Hypothalamus (tissue), 51 donors: ENCODE data around the gene TNS1.

Source experiments
- DNase-seq, 51 donors: peaks; one replicate each; lab custom pipeline; 2025; lab: John Stamatoyannopoulos, UW

The TNS1 gene

DNA sequence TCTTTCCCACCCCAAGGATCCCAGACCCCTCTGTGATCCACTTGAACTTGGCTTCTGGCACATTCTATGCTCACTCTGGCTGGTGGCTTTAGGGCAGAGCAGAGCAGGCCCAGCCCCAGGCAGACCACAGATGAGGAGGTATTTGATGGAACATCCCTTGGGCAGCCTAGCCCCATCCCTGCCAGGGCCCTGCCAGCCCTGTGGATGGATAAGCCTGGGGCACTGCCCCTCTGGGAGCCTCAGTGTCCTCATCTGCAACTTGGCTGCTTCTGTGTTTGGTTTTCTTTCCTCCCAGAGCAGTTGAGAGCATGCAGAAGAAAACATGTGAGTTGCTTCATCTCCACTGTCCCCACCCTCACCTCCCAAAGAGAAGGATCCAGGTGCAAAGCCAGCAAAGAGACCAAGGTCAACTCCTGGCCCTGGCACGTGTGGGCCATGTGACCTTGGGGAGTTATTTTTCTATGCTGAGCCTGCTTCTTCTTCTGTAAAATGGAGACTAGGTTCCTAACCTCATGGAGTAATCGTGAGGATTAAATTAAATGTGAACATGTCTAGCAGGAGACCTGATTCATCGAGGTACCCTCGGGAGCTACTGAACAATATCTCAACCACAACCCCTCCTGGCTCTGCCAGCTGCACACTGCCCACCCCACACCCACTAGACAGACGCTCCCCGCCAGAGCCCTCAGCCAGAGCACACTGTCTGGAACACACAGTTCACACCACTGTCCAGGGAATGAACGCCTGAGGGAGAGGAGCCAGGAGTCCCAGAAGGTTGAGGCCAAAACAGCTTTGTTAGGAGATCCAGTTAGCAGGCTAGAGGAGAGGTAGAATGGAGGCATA, 14.6 kb upstream of the TNS1 start:
- DNase-seq, result peak in 7 of 51 donors; percentile 18 to 42 (median 23)

DNA sequence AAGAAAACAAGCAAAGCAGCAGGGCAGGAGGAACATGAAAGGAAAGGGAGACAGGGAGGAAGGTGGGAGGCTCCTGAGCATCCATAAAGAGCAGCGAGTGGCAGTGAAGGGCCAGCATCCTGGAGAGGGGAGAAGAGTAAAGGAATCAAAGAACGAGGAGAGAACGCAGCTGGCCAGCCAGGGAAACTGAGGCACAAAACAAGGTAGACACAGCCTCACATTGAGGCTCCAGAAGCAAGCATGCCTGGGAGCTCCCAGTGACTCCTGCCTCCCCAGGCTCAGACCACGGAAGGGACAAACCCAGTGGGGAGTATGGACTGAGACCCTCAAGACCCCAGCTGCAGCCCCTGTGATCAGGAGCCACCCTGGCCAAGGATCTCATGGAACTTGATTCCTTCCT, 14.0 kb upstream of the TNS1 start:
- DNase-seq, result no peak

DNA sequence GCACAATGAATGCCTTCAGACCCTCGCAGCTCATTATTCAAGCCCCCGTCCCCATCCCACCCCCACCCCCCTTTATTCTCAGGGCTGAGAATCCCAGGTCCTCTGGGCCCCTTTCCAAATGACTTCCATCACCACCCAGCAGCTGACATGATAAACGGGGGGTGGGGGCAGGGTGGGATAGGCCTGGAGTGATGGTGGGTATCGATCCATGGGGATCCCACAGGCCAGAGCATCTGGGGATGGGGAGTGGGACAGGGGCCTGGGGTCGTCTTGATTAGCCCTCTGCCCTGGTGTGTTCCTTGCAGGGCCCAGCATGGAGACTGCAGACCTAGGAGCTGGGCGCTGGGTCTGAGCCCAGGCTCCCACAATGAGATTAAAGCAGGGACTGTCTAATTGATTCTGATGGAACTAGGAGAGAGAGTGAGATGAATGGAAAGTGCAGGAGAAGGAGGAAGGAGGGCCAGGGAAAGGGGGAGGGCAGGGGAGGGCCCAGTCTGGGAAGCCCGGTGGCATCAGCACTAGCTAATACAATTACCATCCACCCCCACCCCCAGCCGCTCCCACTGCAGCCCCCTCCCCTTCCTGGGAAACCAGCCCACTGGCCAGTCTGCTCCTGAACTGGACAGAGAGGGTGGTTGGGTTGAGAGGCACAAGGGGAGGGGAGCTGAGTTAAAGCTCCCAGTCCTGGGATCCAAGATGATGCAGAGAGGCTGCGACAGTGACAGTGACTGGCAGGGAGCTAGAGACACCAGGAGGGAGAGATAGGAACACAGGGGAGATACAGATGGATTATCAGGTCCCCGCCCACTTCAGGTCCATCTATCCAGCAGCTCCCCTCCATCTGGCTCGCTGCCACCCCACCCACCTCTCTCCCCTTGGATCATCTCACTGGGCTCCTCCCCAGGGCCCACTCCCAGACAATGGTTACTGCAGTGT, 13.1 kb upstream of the TNS1 start:
- peak in 26 of 51 donors; percentile 9 to 66 (median 41) for DNase-seq

DNA sequence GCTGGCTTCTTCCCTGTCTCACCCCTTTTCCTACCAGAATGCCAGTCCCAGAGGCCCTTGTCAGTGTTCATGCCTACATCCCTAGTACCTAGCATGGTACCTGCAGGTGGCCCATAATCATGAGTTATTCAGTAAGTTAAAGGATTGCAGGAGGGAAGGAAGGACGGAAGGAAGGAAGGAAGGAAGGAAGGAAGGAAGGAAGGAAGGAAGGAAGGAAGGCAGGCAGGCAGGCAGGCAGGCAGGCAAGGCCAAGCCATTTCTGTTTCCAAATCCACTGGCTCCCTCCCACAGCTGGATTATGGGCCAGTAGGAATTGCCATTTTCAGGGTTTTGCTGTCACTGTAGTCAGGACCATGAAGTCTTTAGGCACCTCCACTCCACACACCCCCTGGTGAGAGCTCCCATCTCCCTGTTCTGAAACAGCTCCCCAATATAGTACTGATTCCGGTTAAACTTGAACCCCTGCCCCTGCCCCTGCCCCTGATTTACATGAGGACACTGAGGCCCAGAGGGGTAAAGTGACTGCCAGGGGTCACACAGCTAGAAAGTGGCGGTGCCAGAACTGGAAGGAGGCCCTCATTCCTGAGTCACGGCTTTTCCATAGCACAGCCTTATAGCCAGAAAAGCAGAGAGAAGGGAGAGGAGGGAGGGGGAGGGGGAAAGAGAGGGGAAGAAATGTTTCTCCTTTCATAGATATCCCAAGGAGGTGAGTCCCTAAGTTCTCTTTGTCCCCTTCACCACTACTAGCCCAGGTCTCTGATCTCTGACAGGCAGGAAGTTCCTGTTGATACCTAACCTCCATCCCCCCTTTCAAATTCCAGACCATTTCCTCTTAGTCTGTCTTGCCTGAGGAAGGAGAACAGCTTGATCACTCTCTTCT, 12.2 kb upstream of the TNS1 start:
- DNase-seq, result no peak

DNA sequence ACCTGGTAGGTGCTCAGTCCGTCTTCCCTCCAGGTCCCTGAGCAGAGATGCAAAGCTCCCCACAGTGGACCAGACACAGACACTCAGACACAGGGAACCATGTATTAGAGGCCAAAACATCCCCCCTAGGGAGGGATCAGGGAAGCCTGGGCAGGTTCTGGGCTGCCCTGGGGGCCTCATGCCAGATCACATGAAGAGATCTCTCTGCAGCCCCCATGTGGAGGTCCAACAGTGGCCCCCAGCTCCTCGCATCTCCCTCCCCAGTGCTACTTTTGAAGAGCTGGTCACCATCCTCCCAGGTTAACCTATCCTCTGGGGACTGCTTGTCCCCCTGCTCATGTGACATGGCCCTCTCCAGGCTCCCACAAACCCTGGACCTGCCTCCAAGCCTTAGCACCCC, 10.5 kb upstream of the TNS1 start:
- no peak for DNase-seq

DNA sequence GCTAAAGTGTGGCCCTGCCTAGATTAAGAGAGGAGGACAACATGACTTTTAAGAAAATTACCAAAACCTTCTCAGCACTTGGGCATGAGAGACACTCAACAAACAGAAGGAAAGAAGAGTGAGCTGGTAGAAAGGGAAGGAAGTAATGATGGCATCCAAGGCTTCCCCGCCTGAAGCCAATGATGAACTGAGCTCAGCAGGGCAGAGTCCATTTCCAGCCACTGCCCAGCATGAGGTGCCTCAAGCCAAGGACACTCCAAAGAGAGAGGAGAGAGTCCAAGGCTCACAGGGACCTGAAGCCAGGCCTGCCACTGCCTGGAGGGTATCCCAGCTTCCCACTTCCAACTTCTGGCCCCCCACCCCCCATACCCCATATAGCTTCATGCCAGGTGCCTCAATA, 9.5 kb upstream of the TNS1 start:
- no peak for DNase-seq

DNA sequence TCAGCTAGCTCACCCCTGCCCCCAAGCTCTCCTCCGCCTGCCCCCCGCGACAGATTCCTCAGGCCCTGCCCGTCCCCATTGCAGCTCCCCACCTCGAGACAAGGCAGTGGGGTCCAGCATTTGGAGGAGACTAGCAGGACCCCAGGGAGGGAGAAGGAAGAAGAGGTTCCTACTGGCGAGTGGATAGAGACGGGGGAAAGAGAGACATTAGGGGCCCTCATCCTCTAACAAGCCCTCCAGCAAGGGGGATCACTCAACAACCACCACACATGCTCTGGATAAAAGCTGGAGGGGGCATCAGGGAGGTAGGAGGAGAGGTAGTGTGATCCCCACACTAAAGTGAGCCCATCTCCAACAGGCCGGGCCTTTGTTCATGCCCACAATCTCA, 8.9 kb upstream of the TNS1 start:
- DNase-seq, result no peak

DNA sequence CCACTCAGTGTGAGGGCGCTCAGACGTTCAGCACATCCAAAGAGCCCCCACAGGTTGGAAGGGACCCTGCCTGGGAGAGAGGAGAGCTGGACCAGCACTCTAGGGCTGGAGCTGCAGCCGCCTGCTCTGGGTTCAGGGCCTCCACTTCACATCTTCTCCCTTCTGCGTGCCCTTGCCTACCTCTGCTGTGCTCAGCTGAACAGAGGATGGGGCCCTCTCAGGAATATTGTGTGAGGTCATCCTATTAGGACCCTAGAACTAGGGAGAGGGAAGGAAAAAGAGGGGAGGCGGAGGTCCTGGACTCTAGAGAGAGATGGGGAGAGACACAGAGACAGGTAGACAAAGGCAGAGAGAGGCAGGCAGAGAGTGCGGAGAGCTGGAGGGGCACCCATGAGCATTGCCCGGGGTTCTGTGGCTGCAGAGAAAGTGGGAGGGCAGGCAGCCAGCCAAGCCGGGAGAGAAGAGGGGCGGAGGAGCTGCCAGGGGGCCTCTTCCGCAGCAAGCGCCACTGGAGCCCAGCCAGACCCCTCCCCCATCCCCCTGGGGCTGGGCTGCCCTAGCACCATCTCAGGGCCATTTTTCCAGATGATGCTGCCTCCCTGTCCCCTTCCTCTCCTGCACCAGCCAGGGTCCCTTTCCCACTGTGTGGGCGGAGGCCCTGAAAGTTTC, 8.3 kb upstream of the TNS1 start:
- peak in 4 of 51 donors; percentile 17 to 25 (median 20) for DNase-seq

DNA sequence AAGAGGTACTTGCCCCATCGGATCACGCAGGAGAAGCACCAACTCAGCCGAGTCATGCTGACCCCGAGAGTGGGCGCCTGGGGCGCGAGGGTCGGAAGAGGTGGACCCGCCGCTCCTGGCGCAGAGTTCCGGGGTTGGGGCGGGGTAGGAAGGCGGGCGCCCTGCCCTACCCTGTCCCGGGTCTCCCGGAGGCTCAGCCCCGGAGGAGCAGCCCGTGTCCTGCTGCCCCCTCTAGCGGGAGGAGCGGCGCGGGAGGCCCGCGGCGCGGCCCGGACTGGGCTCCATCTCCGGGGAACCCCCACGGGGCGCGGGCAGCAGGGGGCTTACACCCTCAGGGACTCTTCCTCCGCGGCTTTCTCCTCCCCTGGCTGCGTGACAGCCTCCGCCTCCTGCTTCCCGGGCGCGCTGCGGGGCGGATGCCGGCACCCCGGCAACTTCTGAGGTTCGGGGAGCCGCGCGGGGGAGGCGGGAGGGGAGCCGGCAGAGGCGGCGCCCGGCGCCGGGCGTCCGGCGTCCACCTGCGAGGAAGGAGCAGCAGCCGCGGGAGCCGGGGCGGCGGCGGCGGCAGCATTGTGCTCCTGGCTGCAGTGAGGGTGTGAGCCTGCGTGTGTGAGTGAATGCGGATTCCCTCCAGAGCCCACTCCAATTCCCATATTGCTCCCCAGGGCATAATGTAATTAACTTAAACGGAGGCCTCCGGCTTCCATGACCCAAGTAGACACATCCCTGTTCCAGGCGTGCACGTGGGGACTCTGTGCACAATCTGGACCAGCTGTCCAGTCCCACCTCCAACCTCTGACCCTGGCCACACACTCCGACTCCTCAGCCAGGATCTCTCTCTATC, 7.6 kb upstream of the TNS1 start:
- DNase-seq, result peak in 20 of 51 donors; percentile 6 to 50 (median 22)

DNA sequence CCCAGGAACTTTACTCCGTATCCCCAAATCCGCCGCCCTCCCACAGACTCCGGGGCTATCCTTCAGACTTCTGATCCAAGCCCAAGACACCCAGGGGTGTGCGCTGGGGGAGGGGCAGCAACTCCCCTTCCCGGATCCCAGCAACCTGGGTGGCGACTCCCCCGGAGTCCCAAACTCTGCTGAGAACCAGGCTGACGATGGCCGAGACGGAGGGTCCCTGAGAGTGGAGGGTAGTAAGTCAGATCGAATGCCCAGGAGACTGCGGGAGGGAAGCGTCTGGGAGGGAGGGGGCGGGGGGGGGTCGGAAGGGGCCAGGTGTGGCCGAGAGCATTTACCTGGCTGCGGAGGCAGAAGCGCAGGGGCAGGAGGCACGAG, 7.0 kb upstream of the TNS1 start:
- no peak for DNase-seq

DNA sequence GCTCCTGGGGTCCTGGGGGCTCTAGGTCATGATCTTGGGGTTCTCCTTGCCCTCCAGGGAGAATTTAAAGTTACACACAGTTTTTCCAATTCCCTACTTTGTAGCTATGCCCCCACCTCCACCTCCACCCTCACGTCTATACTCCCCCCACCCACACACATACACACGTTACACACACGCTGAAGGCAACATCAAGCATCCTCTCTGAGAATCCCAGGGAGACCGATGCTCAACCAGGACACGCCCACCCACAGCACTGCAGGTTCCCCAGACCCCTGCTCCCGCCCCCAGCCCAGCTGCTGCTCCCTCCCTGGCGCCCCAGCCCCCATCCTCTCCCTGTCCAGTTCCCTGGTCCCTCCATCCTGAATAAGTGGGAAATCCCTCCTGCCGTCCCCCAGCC, 6.4 kb upstream of the TNS1 start:
- DNase-seq, result no peak

DNA sequence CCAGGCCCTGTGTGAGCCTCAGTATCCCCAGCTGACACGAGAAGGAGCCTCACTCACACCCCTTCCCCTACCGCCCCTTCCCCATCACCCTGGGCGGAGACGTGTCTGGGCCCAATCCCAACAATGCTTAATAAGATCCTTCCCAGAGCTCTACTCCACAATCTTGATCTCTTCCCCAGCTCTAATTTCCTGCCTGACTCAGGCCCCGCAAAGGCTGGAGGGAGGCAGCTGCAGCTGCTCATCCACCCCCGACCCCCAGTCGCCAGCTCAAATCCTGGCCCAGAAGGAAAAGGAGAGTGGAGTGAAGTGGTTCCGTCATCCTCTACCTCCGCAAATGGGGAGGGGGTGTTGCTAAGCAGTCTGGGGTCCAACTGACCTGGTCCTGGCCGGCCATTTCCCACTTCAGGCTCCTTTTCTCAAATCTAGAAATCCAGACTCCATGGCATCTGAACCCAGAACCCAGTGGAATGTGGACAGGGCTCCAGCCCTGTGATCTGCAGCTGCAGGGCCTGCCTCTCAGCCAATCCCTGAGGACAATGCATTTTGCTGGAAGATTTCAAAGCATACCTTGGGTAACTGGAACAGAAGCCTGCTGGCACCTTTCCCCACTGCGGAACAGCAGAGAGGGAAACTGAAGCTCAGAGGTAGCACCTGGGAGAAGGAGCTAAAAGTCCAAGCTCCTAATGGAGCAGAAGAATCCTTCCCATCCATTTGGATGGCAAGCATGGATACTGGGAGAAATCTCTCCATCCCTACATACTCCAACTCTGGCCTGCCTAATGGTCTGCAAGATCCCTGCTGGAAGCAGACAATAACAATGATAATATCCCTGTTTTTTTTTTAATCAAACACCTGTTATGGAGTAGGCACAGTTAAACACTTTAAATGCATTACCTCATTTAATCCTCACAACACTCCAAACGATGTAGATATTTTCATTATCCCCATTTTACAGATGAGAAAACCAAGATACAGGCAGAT, 5.6 kb upstream of the TNS1 start:
- DNase-seq, result no peak

DNA sequence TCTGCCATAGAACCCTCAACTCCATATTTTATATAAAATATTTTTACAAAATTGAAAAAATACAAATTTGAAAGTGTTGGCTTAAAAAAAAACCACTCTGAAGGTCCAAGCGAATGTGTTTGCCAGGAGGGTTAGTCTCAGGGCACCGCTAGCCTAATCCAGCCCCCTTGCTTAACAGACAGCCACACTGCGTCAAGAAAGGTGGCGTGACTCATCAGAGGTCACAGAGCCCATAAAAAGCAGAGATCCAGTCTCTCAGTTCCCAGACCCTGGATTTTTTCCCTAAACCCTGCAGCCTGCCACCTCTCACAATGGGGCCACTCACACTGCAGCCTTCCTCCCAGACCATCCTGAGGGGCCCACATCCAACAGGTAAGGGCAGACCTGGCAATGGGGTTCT, 3.9 kb upstream of the TNS1 start:
- no peak for DNase-seq

DNA sequence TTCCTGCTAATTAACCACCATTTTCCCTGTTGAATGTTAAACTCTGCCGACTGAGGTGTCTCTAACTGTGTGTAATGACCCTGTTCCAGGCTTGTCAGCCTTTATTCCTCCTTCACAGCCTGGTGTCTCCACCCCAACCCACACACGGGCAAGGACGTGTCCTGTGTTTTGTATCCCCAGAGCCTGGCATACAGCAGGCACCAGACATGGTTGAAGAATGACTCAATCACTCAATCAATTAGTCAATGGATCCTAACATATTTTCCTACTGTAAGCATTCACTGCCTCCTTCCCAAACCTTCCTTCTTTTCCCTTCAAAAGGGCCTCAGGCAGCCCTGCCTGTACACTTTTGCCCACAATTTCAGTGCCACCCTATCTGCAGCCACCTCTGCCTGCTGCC, 2.7 kb upstream of the TNS1 start:
- no peak for DNase-seq

DNA sequence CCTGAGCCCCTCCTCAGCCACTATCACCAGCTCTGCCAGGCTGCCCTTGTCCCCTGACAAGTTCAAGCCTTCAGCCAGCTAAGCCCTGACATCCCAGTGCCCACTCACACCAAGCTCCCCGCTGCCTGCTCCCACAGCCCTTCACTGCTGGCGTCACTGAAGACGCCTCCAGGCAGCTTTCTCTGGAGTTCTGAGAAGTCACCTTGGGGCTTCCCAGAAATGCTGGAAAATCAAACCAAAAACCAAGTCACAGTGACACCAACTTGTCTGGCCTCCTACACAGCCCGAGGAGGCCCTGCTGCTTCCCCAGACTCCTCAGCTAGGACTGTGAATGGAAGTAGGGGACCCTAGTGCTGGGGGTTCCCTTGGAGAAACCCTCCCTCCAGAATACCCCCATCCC, 2.2 kb upstream of the TNS1 start:
- no peak for DNase-seq

DNA sequence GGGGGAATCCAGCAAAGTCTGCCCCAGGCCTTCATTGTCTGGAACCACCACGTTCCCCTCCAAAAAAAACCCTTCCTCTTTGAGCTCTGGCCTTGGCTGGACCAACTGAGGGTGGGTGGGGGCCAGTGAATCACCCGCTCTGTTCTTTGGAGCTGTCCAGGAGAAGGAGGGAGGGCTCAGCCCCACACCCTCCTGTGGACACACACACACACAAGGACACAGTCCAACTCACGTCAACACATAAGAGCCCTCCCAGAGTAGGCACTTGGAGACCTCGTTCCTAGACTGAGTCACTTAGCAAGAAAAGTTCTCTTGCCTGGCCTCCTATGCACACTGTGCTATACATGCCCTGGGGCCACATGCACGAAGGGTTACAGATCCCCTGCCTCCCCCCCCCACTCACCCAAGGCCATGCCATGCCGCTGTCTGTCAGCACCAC, 1.2 kb upstream of the TNS1 start:
- DNase-seq, result peak in 16 of 51 donors; percentile 11 to 67 (median 40)

DNA sequence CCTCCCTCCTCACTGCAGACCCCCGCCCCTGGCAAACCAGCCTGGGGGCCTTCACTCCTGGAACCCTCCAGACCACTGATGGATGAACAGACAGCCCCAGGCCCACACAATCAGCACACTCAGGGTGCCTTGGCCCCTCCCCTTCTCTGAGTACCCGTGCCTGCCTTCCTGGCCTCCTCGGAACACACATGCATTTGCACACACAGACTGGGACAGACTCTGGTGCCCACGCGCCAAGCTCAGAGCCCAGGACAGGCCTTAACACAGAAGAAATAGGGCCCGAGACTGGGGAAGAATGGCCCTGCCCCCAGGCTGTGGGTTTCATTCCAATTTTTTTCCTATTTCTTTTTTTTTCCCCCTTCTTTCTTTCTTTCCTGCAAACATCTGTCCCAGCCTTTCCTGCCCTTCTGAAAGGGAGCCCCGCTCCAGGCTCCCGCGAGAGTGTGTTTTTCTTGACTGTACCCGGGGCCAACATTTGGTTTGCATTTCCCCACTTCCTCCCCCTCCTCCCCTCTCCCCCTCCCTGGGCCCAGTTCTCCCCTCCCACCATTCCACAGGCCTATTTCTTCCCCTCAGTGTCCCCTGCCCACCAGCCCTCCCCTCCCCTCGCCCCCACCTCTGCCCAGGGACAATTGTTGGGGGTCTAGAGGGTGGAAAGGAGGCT, 618 bp upstream of the TNS1 start:
- peak in 1 of 51 donors; percentile 58 for DNase-seq
